Kidney epithelial cell (primary cell): Measurements from ENCODE around the gene ZNHIT6. TPM values are rescaled to one million over a fixed set of nuclear protein-coding genes. Genes with fewer than 3 reads are reported as not detected.
"Not testable (repeated sequence)": the region's sequence is repeated elsewhere in the genome, so short reads cannot be mapped to it uniquely, and the experiment has no call there.

Source experiments
- DNase-seq: peaks from one replicate; pipeline ENCODE4 v3.0.0-alpha.2; 2010; ENCODE audit warnings: low read depth
- H3K27me3 ChIP-seq: 2 replicates; pipeline ENCODE4 v1.6.0; 2011; ENCODE audit warnings: low read length; ENCODE audit not compliant: control insufficient read depth, insufficient read depth
- H3K36me3 ChIP-seq: 2 replicates; pipeline ENCODE4 v1.5.1; 2011; ENCODE audit warnings: low read length; ENCODE audit not compliant: control insufficient read depth, insufficient read depth
- H3K4me3 ChIP-seq: 2 replicates; pipeline ENCODE4 v1.5.1; 2011; ENCODE audit warnings: low read depth, mild to moderate bottlenecking, control low read depth, low read length
- total RNA-seq: library from RNA; depleted of rRNA; stranded (reverse); fragments of >200 nt; gene quantifications from 2 replicates; pipeline ENCODE4 v1.2.3, GENCODE V29; 2015
- TF ChIP-seq, protein P1 (sequence below): IDR thresholded peaks from 2 replicates; pipeline ENCODE4 v1.5.1; 2011; ENCODE audit warnings: mild to moderate bottlenecking, moderate library complexity, low read length, control low read depth, inconsistent platforms; ENCODE audit not compliant: insufficient read depth, poor library complexity, severe bottlenecking

The ZNHIT6 gene
- total RNA-seq, 1 donor from 2014 or later: 23.1 TPM

GRCh38 chr1:85734931-85735330 lies 26.7 kb upstream of the ZNHIT6 start:
- peak; percentile 91 for DNase-seq
- H3K4me3 ChIP-seq: no peak overlapping the region
- TF ChIP-seq, protein P1, sequence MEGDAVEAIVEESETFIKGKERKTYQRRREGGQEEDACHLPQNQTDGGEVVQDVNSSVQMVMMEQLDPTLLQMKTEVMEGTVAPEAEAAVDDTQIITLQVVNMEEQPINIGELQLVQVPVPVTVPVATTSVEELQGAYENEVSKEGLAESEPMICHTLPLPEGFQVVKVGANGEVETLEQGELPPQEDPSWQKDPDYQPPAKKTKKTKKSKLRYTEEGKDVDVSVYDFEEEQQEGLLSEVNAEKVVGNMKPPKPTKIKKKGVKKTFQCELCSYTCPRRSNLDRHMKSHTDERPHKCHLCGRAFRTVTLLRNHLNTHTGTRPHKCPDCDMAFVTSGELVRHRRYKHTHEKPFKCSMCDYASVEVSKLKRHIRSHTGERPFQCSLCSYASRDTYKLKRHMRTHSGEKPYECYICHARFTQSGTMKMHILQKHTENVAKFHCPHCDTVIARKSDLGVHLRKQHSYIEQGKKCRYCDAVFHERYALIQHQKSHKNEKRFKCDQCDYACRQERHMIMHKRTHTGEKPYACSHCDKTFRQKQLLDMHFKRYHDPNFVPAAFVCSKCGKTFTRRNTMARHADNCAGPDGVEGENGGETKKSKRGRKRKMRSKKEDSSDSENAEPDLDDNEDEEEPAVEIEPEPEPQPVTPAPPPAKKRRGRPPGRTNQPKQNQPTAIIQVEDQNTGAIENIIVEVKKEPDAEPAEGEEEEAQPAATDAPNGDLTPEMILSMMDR: no peak
- H3K27me3 ChIP-seq: no peaks in the 10 kb centered on the region
- H3K36me3 ChIP-seq: no peaks in the 10 kb centered on the region

GRCh38 chr1:85718678-85719340 lies 10.6 kb upstream of the ZNHIT6 start:
- H3K27me3 ChIP-seq: no peaks in the 10 kb centered on the region
- no peaks in the 10 kb centered on the region for H3K36me3 ChIP-seq
- TF ChIP-seq, protein P1: no peak
- no peak overlapping the region for H3K4me3 ChIP-seq
- no peak for DNase-seq

DNA sequence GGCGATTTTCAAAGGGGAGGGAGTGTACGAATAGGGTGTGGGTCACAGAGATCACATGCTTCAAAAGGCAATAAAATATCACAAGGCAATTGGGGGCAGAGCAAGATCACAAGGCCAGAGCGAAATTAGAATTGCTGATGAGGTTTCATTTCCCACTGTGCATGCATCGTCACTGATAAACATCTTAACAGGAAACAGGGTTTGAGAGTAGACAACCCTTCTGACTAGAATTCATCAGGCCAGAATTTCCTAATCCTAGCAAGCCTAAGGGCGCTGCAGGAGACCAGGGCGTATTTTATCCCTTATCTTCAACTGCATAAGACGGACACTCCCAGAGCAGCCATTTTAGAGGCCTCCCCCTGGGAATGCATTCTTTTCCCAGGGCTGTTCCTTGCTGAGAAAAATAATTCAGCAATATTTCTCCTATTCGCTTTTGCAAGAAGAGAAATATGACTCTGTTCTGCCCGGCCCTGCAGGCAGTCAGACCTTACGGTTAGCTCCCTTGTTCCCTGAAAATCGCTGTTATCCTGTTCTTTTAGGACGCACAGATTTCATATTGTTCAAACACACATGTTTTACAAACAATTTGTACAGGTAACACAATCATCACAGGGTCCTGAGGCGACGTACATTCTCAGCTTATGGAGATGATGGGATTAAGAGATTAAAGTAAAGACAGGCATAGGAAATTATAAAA lies 6.3 kb upstream of the ZNHIT6 start:
- not testable (repeated sequence) for DNase-seq, H3K4me3 ChIP-seq, H3K27me3 ChIP-seq, H3K36me3 ChIP-seq

- TF ChIP-seq, protein P1: no peak
- no peak for DNase-seq
- H3K36me3 ChIP-seq: peaks cover 1% of the 10 kb centered on the region
- H3K4me3 ChIP-seq: peak overlapping the region; percentile 95
- H3K27me3 ChIP-seq: no peaks in the 10 kb centered on the region
Measured at GRCh38 chr1:85708829-85709227, 595 bp upstream of the ZNHIT6 start.

GRCh38 chr1:85707267-85707989 lies 805 bp downstream of the ZNHIT6 start:
- DNase-seq: no peak
- TF ChIP-seq, protein P1: no peak
- Histone ChIP-seq H3K27me3 (no peaks in the 10 kb centered on the region), H3K4me3 (peak overlapping the region; percentile 95), H3K36me3 (peaks cover 1% of the 10 kb centered on the region)

GRCh38 chr1:85705940-85706339 lies 2.3 kb downstream of the ZNHIT6 start:
- H3K27me3 ChIP-seq: no peaks in the 10 kb centered on the region
- H3K36me3 ChIP-seq: peaks cover 1% of the 10 kb centered on the region
- H3K4me3 ChIP-seq: no peak overlapping the region
- no peak for DNase-seq
- TF ChIP-seq, protein P1: no peak
